GM18526 (cell line): ENCODE measurements around the gene GALNT16.

Experiments used
- POLR2A ChIP-seq: IDR thresholded peaks from 3 replicates; pipeline ENCODE4 v1.6.1; 2011; ENCODE audit not compliant: insufficient read length; ENCODE audit errors: extremely low read depth

GALNT16 gene

DNA sequence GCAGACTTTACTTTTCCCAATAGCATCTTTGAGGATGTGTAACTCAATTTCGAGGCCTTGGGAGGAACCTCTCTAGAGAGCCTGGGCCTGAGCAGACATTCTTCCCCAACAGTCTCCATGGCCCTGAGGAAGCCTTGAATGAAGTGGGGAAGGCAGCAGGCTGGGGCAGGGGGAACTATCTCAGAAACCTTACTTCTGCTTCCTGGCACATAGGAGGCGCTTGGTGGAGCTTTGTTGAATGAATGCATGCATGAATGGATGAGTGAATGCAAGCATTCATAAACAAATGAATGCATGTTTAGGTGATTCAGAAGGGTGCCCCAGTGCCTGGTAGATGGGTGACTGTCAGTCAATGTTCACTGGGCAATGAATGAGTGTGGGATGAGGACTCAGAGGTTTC lies 58.3 kb downstream of the GALNT16 start:
- TF ChIP-seq POLR2A: no peak

DNA sequence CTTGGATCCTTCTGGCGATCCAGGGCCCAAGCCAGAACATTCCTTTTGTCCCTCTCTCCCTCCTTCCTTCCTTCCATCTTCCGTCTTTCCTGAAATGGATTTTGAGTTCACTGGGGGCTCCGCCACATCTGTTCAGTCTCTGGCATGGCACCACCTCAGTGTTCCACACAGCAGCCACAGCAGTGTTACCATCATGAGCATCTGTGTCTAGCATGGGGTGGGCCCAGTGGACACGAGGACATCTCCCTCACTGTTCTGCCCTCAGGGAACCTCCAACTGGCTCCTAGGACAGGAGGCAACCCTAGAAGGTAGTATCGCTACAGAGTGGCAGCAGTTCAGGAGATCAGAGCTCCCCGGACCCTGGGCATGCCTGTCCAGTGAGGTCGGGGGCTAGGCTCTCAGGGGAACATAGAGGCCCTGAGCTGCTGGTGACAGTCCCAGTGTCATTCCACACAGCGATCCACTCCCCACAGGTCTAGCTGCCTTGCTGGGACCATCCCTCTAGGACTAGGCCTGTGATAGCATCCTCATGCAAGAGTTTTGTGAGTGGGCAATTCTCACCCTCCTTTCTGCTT lies 59.0 kb downstream of the GALNT16 start:
- no peak for TF ChIP-seq POLR2A

DNA sequence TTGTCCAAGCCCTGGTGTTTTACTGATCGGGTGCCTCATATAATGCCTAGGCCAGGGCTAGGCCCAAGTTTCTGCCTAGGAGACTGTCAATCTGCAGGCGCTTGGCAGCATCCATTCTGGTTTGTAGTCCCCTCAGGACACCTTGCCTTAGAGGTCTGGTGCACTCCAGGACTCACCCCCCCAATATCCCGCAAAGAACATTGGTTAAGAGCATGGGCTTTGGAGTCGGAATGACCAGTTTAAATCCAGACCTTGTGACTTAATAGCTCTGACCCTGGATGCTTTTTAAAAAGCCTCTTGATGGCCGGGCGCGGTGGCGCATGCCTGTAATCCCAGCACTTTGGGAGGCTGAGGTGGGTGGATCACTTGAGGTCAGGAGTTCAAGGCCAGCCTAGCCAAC lies 60.0 kb downstream of the GALNT16 start:
- TF ChIP-seq POLR2A: no peak

DNA sequence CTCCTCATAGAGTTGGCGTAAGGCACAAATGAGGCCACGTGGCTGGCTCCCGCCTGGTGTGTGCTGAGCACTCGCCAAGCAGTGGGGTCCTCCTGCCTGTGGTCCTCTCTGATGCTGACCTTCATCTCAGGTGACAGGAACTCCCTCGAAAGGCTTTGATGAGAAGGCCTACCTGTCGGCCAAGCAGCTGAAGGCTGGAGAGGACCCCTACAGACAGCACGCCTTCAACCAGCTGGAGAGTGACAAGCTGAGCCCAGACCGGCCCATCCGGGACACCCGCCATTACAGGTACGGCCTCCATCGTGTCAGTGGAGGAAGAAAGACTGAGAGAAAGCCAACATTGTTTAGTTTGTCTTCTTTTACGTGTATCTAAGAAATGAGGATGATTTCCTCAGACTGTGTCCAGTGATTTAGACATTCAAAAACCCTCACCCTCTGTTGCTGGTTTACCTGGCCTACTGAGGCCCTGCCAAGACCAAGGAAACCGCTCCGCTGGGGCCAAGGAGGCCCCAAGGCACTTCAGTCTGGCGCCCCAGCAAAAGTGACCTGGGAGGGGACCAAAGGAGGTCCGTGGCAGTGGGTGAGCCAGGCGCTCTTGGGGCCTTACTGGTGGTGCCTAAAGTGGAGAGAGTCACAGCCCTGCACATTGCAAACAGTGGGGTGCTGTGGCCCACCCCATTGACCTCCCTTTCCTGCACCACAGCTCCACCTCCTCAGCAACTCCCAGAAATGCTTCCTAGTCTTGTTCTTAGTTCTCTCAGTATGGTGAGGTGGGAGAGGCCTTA lies 60.8 kb downstream of the GALNT16 start:
- no peak for TF ChIP-seq POLR2A

DNA sequence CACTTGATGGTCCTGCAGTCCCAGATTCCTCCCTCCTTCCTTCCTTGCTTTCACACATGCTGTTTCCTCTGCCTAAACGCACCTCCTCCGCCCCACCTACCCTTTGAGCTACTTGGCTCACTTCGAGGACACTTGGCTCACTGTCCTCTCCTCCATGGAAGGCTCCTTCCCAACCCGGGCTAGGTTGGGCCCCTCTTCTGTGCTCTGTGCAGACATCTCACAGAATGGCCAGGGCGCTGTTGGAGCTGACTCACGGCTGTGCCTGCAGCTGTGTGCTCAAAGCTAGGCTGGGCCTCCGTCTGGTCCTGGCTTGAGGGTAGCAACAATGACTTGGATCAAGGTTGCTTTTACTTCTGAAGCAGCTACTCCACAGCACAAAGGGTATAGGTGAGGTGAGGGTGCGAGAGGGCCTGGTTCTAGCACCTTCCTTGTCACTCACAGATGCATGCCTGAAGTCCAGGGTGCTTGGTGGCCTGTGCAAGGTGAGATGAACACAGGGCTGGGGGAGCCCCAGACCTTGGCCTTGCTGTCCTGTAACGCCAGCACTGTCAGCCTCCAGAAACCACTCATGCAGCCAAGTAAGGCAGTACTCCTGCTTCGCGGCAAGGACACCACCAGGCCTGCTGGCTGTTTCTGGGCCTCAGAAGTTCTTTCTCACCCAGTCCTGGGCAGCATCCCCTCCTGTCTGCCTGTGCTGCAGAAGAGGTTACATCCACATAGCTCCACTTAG lies 61.8 kb downstream of the GALNT16 start:
- TF ChIP-seq POLR2A: no peak

DNA sequence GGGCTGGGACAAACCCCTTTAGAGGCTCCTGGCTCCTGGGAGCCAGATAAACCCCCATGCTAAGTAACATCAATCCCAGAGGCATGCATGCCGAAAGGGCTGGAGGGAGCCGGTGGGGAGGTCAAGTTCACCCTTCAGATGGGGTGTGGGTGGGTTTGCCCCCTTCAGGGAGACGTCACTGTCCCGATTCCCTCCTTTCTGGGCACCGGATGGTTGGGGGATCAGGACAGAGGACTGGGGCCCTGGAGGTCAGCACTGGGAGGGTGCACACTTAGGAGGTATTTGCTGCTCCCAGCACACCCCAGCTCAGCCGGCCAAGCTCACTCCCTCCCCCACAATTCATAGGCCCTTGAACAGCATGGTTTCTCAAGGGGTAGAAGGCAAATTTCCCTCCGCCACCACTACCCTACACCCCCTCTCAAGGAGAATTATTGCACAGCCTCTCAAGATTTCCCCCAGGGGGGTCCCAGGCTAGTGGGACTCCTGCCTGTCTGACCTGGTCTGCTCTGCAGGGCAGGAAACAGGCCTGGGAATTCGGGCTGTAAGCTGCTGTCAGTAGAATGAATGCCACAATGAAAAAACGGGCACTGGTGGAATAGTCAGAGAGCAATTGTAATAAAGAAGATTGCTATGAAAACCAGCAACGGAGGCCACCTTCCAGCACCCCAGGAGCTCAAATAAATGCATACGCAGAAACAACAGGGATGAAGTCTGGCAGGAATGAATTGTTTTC lies 63.5 kb downstream of the GALNT16 start:
- TF ChIP-seq POLR2A: no peak

DNA sequence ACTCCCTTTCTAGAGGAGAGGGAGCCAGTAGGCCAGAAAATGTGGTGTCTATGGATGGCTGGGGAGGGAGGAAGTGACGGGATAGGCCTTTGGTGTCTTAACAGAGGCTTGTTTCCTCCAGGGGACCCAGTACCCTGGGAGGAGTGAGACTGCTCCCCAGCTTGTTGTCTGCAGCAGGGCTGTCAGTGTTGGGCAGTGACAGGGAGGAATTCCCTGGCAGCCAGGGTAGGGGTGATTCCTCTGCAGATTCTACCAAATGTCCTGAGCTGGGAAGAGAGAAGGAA lies 64.0 kb downstream of the GALNT16 start:
- TF ChIP-seq POLR2A: no peak

DNA sequence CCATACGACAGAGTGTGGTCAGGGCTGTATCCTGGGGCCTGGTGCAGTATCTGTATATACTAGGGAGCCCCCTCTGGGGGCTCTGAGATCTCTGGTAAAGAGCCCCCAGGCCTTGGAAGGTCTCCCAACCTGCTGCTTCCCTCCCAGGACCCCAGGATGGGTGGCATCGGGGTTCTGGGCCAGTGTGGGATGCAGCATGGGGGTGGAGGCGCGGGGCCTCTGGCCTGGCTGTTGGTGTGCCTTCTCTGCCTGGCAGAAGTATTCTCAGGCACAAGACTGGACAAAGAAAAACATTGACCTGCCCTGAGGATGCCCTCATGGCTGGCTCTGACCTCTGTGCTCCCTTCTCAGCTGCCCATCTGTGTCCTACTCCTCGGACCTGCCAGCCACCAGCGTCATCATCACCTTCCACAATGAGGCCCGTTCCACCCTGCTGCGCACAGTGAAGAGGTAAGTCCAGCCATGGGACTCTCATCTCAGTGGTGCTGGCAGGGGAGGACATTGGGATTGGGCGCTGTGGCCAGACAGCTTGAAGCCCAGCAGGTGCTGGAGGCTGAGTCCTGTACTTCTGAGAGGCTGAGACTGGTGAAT lies 64.5 kb downstream of the GALNT16 start:
- TF ChIP-seq POLR2A: no peak

DNA sequence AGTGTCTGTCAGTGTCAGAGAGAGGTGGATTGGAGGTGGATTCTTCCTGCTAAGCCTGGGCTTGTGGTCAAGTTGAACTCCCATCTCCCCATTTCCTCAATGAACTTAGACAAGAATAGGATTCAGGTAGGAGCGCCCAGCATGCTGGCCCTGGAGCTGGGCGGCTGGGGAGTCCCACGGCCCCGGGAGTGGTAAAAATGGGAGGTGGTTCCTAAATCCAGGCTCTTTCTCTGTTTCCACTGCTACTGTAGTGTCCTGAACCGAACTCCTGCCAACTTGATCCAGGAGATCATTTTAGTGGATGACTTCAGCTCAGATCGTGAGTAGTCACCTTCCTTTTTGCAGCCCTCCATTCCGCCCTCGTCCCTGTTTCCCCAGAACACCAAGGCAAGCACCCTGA lies 65.1 kb downstream of the GALNT16 start:
- no peak for TF ChIP-seq POLR2A

DNA sequence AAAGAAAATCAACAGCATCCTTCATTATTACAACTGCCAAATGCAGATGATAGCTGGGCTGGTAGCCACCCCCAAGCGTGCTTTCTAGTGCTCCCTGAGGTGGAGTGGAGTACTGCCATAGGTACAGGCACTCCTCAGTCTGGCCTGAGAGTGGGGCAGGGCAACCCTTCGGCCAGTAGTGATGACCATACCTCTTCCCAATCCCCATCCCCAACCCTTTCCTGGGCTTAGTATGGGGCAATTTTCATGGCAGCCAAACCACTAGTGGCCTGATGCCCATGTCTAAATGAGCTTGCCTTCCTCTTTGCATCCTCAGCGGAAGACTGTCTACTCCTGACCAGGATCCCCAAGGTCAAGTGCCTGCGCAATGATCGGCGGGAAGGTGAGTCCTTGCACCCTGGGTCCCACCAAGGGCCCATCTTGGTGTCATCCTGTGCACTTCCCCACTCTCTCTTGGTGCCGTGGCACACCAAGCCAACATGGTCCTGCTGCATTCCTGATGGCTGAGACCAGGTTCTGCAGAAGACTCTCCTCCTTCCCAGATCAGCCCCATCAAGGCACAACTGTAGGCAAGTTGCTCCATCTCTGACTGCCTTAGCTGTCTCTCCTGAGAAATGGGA lies 65.8 kb downstream of the GALNT16 start:
- no peak for TF ChIP-seq POLR2A

DNA sequence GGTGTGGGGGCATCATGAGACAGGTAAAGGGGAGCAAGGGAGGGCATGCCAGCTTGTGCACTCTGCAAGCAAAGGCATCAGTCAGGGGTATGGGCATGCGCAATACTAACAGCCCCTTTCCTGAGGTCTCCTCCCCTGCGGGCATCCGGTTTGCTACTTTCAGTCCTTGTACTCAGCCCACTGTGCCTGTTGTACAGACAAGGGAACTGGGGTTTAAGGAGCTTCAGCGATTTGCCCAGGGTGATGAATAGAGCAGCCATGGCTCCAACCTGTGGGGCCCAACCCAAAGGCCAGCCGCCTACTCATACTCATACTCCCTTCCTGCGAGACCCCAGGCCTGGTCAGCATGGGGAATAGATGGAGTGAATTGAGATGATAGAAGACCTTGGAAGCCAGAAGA lies 66.7 kb downstream of the GALNT16 start:
- TF ChIP-seq POLR2A: no peak

DNA sequence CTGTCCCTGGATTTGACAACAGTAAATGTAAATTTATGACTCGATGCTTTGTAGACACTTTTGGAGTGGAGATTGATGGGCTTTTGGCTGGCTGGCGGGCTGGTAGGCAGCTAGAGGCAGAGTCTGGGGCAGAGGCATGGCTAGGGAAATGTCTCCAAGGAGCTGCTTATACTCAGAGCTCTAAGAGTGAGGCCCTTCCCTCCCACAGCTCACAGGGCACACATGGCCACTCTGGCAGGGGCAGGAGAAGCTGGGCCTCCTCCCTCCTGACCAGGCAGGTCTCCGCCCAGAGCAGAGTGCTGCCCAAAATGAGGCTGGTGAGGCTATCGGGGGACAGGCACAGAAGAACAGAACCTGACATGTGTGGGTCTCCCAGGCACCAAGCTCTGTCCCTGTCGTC lies 67.5 kb downstream of the GALNT16 start:
- TF ChIP-seq POLR2A: no peak

DNA sequence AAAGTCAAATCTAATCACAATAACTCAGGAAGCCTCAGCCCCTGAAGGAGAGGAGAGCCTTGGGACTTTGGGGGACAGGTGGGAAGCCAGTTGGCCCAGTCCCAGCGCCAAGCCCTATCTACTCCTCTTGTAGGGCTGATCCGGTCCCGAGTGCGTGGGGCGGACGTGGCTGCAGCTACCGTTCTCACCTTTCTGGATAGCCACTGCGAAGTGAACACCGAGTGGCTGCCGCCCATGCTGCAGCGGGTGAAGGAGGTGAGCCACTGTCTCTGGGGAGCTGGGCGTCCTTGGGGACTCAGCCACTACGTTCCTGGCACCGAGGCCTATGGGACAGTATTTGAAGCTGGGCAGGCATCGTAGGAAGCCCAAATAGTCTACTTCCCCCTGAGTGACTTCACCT lies 68.4 kb downstream of the GALNT16 start:
- TF ChIP-seq POLR2A: no peak

DNA sequence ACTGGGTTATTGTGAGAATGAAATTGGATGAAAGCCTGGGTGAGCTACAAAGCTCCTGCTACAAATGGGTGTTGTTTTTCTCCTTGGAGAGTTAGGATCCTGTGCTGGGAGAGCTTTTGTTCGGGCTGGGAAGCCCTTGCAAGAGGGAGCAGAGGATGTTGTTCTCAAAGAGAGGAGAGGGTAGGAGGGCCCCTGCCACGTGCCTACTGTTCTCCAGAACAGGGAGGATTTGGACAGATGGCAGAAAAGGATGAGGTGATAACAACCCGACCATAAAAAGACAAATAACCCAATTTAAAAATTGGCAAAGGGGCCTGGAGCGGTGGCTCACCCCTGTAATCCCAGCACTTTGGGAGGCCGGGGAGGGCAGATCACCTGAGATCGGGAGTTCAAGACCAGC lies 68.8 kb downstream of the GALNT16 start:
- no peak for TF ChIP-seq POLR2A

DNA sequence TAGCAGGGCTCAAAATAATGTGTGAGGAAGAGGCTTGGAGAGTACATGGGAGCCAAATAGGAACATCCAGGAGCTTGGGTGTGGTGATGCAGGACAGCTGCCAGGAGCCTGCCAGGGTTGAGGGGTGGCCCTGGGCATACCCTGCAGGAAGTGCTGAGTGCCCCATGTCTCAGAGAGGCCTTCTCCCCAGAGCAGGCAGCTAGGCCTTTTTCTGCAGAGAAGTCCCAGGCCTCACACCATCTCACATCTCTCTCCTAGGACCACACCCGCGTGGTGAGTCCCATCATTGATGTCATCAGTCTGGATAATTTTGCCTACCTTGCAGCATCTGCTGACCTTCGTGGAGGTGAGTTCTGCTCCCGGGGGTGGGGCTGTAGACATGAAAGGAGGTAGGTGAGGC lies 71.2 kb downstream of the GALNT16 start:
- no peak for TF ChIP-seq POLR2A
